ENCODE measurements around the gene ACOX1. TPM values are rescaled to one million over a fixed set of nuclear protein-coding genes. Genes with fewer than 3 reads are reported as not detected.

Gene ACOX1
- total and polyA plus RNA-seq, 2 of the 13 experiments (the other 11 are each of a cell fraction or from before 2014, with no cell fraction given): 86.4 to 120 TPM

DNA sequence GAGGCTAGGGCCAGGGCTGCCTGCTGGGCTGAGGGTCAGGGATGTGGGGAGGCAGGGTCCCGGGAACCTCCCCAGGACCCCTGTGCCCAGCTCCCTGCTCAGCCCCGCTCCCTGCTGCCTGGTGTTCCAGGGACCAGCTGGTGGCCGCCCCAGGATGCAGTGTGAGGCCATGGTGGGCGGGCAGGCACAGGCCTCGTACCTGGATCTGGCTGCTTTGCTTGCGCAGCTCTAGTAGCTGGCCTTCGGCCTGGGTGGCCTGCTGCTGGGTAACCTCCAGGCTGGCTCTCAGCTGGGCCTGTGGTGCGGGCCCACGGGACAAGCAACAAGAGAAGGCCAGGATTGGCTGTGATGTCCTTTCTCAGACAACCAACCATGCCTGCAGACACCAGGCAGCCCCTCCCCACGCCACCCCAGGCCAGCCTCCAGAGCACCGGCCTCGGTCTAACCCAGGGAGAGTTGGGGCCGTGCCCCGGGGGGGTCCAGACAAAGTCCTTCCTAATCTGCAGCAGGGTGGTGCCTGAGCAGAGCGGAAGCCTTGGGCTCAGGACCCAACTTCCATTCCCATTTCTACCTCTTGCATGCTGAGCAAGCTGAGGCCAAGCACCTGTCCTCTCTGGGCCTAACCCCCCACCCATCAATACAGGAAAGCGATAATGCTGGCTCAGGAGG, 86.3 kb downstream of the ACOX1 start (continued):
- no peak for TF ChIP-seq CEBPZ (IDR thresholded peaks at IDR 0.05; ENCODE audit: low read length)
- TF ChIP-seq ZNF138 (CRISPR knock-in tag; IDR thresholded peaks at IDR 0.05; ENCODE audit: low read depth): 0 out of 2 replicates have a peak, but pooled peaks have one; percentile 40
- no peak; the same call in 1 of the 2 replicates for TF ChIP-seq NFKB2 (CRISPR knock-in tag; IDR thresholded peaks at IDR 0.05; ENCODE audit: borderline replicate concordance)
- no peak for TF ChIP-seq PAF1 (CRISPR knock-in tag; IDR thresholded peaks at IDR 0.05)
- TF ChIP-seq ZNF33B (CRISPR knock-in tag; IDR thresholded peaks at IDR 0.05): no peak; the same call in 1 of the 2 replicates
- TF ChIP-seq TBL1XR1 (IDR thresholded peaks at IDR 0.05; ENCODE audit: borderline replicate concordance, low read length, partially characterized antibody): no peak
- no peak for TF ChIP-seq TRIM24 (CRISPR knock-in tag; IDR thresholded peaks at IDR 0.05)
- no peak for TF ChIP-seq ZKSCAN5 (CRISPR knock-in tag; IDR thresholded peaks at IDR 0.05)
- TF ChIP-seq GABPA (IDR thresholded peaks at IDR 0.05; ENCODE audit: low read depth, low read length): no peak
- no peak for TF ChIP-seq GABPA (CRISPR knock-in tag; IDR thresholded peaks at IDR 0.05; ENCODE audit: low read depth)
- 0 out of 2 replicates have a peak, but pooled peaks have one; percentile 27 for TF ChIP-seq EED (CRISPR knock-in tag; IDR thresholded peaks at IDR 0.05)
- peak; percentile 92; the same call in 1 of the 2 replicates for TF ChIP-seq AFF4 (CRISPR knock-in tag; IDR thresholded peaks at IDR 0.05)
- TF ChIP-seq PCBP1 (IDR thresholded peaks at IDR 0.05; ENCODE audit: borderline replicate concordance, low read depth, low read length): peak; percentile 93; the same call in 1 of the 2 replicates
- TF ChIP-seq ZBTB42 (CRISPR knock-in tag; IDR thresholded peaks at IDR 0.05): no peak
- TF ChIP-seq FOXK2 (IDR thresholded peaks at IDR 0.05): peak; percentile 31; the same call in 1 of the 2 replicates
- TF ChIP-seq PBX3 (CRISPR knock-in tag; IDR thresholded peaks at IDR 0.05; ENCODE audit: borderline replicate concordance): no peak; the same call in 1 of the 2 replicates
- TF ChIP-seq FOXM1 (CRISPR knock-in tag; IDR thresholded peaks at IDR 0.05): no peak
- no peak for TF ChIP-seq FOXO4 (CRISPR knock-in tag; conservative IDR thresholded peaks at IDR 0.05)
- TF ChIP-seq ZNF432 (CRISPR knock-in tag; IDR thresholded peaks at IDR 0.05; ENCODE audit: borderline replicate concordance): no peak; the same call in 1 of the 2 replicates
- no peak for TF ChIP-seq IKZF1 (IDR thresholded peaks at IDR 0.05)
- no peak for TF ChIP-seq SIX1 (CRISPR knock-in tag; IDR thresholded peaks at IDR 0.05; ENCODE audit: borderline replicate concordance)
